ENCODE measurements around the gene WHRN.

The WHRN gene

DNA sequence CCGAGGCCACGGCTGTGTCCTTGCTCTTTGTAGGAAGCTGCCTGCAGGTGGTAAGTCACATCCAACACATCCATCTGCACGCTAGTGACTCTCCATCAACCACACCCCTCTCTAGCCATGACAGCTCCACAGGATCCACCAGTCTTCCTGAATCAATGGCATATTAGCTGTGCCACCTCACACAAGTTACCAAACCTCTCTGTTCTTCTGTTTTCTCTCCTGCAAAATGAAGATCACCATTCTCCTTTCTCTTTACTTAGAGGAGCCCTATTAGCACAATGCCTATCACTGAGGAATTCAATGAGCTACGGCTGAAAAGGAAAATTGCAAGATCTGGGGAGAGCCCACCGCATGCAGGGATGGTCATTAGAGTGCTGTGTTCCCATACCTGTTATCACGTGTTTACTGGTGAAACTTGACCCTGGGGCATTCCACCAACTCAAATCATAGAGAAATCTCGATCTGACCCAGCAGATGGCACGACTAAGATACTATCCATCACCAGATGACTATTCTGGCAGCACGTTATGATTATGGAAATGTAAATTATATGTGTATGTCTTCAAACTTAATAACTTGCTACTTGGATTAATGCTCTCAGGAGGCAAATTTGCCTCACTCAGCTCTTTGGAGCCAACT lies 20.9 kb downstream of the WHRN start:
- no peak for DNase-seq (ENCODE audit: low read depth, low spot score)
- Histone ChIP-seq H3K9me3 (ENCODE audit: insufficient read depth, low read length) (no peaks in the 10 kb centered on the region), H3K9ac (ENCODE audit: insufficient read length, low read depth) (no peak overlapping the region), H3K4me3 (ENCODE audit: insufficient read length, low read depth) (no peak overlapping the region), H3K27me3 (ENCODE audit: insufficient read depth, insufficient read length) (no peaks in the 10 kb centered on the region), H3K4me1 (ENCODE audit: insufficient read depth, insufficient read length) (peaks cover 11% of the 10 kb centered on the region), H3K36me3 (ENCODE audit: insufficient read depth, insufficient read length, low read length) (peaks cover 6% of the 10 kb centered on the region)
- TF ChIP-seq YY1 (IDR thresholded peaks at IDR 0.05; ENCODE audit: insufficient read depth, insufficient read length) (no peak), SUZ12 (IDR thresholded peaks at IDR 0.05; ENCODE audit: extremely low read depth, insufficient read depth, insufficient read length) (no peak), ZNF274 (IDR thresholded peaks at IDR 0.05; ENCODE audit: low read depth, low read length) (no peak)

DNA sequence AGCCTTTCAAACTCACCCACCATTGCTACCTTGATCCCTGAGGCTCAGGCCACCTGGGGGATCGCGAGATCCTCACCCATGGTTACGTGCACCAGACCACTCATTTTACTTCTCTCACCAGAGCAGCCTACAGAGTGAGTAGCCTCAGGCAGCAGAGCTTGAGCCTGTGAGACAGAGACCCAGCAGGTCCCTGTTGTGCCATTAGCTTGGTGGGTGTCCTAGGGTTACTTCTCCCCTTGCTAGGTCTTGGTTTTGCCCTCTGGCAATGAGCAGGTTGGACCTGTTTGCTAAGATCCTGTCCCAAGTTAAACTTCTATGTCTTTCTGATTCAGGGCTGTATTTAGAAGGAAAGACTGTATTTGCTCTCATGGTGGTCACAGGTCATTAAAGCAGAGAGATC lies 21.8 kb downstream of the WHRN start:
- Histone ChIP-seq H3K27me3 (ENCODE audit: insufficient read depth, insufficient read length) (no peaks in the 10 kb centered on the region), H3K9ac (ENCODE audit: insufficient read length, low read depth) (no peak overlapping the region), H3K36me3 (ENCODE audit: insufficient read depth, insufficient read length, low read length) (peaks cover 6% of the 10 kb centered on the region)

DNA sequence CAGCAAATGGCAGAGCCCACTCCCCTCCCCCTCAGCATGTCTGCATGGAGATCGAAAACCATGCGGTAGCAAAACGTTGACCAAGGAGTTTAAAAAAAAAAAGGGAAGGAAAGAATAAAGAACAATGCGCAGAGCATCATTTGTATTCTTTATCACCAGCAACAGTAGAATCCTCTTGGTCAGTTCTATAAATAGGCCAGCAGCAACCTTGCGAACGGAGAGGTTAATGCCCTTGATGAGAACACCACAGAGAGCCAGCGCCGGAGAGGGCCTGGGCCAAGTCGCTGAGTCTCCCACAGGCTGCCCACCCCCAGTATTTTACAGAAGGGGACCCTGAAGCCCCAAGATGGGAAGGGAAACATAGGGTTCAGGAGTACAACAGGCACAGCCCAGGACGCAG lies 22.7 kb downstream of the WHRN start:
- TF ChIP-seq ZNF274 (IDR thresholded peaks at IDR 0.05; ENCODE audit: low read depth, low read length): no peak
- TF ChIP-seq SUZ12 (IDR thresholded peaks at IDR 0.05; ENCODE audit: extremely low read depth, insufficient read depth, insufficient read length): no peak
- TF ChIP-seq YY1 (IDR thresholded peaks at IDR 0.05; ENCODE audit: insufficient read depth, insufficient read length): no peak
- Histone ChIP-seq H3K4me3 (ENCODE audit: insufficient read length, low read depth) (no peak overlapping the region), H3K36me3 (ENCODE audit: insufficient read depth, insufficient read length, low read length) (peaks cover 6% of the 10 kb centered on the region), H3K4me1 (ENCODE audit: insufficient read depth, insufficient read length) (peaks cover 11% of the 10 kb centered on the region), H3K9ac (ENCODE audit: insufficient read length, low read depth) (no peak overlapping the region), H3K27me3 (ENCODE audit: insufficient read depth, insufficient read length) (no peaks in the 10 kb centered on the region), H3K9me3 (ENCODE audit: insufficient read depth, low read length) (no peaks in the 10 kb centered on the region)
- no peak for DNase-seq (ENCODE audit: low read depth, low spot score)

More for the DNA sequence above, 21.8 kb downstream of the WHRN start:
- Histone ChIP-seq H3K4me3 (ENCODE audit: insufficient read length, low read depth) (no peak overlapping the region), H3K4me1 (ENCODE audit: insufficient read depth, insufficient read length) (peaks cover 11% of the 10 kb centered on the region), H3K9me3 (ENCODE audit: insufficient read depth, low read length) (no peaks in the 10 kb centered on the region)
- TF ChIP-seq YY1 (IDR thresholded peaks at IDR 0.05; ENCODE audit: insufficient read depth, insufficient read length) (no peak), SUZ12 (IDR thresholded peaks at IDR 0.05; ENCODE audit: extremely low read depth, insufficient read depth, insufficient read length) (no peak), ZNF274 (IDR thresholded peaks at IDR 0.05; ENCODE audit: low read depth, low read length) (no peak)
- no peak for DNase-seq (ENCODE audit: low read depth, low spot score)

DNA sequence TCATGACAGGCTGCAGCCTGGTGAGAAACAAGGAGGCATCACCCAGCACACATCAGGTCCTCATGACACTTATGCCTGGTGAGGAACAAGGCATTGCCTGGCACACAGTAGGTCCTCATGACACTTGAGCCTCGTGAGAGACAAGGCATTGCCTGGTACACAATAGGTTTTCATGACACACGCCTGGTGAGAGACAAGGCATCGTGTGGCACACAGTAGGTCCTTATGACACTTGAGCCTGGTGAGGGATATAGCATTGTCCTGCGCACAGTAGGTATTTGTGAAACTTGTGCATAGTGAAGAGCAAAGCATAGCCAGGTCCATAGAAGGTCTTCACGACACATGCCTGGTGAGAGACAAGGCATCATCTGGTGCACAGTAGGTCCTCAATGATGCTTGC lies 23.5 kb downstream of the WHRN start:
- H3K9ac ChIP-seq (ENCODE audit: insufficient read length, low read depth): no peak overlapping the region
- H3K4me1 ChIP-seq (ENCODE audit: insufficient read depth, insufficient read length): peaks cover 11% of the 10 kb centered on the region
- TF ChIP-seq SUZ12 (IDR thresholded peaks at IDR 0.05; ENCODE audit: extremely low read depth, insufficient read depth, insufficient read length) (no peak), YY1 (IDR thresholded peaks at IDR 0.05; ENCODE audit: insufficient read depth, insufficient read length) (no peak), ZNF274 (IDR thresholded peaks at IDR 0.05; ENCODE audit: low read depth, low read length) (no peak)
- no peaks in the 10 kb centered on the region for H3K9me3 ChIP-seq (ENCODE audit: insufficient read depth, low read length)
- peaks cover 11% of the 10 kb centered on the region for H3K36me3 ChIP-seq (ENCODE audit: insufficient read depth, insufficient read length, low read length)
- H3K27me3 ChIP-seq (ENCODE audit: insufficient read depth, insufficient read length): no peaks in the 10 kb centered on the region
- no peak overlapping the region for H3K4me3 ChIP-seq (ENCODE audit: insufficient read length, low read depth)
- no peak for DNase-seq (ENCODE audit: low read depth, low spot score)

DNA sequence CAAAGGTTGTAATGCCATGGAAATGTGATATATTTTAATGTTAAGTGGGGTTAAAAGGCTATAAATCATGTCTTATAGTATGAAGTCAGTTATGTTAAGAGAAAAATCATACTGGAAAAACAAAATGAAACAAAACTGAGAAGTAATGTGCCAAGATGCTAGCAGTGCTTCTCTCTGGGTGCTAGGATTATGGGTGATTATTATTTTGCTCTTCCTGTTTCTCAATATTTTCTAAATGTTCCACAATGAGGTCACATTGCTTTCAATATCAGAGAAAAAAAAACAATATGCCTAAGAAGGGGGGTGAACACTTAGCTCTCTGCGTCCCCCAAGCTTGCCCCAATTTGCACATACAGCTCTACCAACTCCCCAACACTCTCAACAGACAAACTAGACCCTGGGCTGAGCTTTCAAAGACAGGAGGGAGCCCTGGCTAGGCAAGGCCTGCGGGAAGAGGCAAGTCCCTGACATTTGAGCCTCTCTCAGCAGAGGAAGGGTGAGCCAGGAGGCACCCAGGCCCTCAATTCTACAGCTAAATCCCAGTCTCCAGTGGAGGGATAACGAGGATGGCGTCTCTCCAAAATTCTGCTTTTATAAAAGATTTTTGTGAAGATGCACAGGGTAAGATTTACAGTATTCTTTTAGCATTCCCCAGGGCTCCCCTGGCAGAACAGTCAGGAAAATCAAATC lies 24.4 kb downstream of the WHRN start:
- Histone ChIP-seq H3K36me3 (ENCODE audit: insufficient read depth, insufficient read length, low read length) (peaks cover 15% of the 10 kb centered on the region), H3K9ac (ENCODE audit: insufficient read length, low read depth) (no peak overlapping the region), H3K27me3 (ENCODE audit: insufficient read depth, insufficient read length) (no peaks in the 10 kb centered on the region), H3K4me1 (ENCODE audit: insufficient read depth, insufficient read length) (peaks cover 11% of the 10 kb centered on the region), H3K4me3 (ENCODE audit: insufficient read length, low read depth) (no peak overlapping the region), H3K9me3 (ENCODE audit: insufficient read depth, low read length) (no peaks in the 10 kb centered on the region)
- TF ChIP-seq ZNF274 (IDR thresholded peaks at IDR 0.05; ENCODE audit: low read depth, low read length): no peak
- TF ChIP-seq YY1 (IDR thresholded peaks at IDR 0.05; ENCODE audit: insufficient read depth, insufficient read length): no peak
- no peak for TF ChIP-seq SUZ12 (IDR thresholded peaks at IDR 0.05; ENCODE audit: extremely low read depth, insufficient read depth, insufficient read length)
- no peak for DNase-seq (ENCODE audit: low read depth, low spot score)

DNA sequence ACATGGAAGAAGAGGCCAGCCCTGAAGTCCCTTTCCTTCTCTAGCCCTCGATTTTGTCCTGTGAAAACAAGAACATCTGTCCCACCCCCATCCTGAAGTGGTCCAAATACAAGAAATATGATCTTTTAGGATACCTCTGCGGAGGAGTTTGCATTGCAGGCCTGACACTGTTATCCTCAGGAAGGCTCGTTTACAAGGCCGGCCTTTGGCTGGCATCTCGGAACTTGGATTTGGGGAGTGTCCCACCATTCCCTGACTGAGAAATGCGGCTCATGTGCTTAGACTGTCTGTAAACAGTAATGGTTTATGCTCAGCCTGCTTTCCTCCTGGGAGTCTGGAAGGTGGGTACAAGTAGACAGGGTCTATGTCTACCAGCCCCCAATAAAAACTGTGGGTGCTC lies 26.4 kb downstream of the WHRN start:
- no peak overlapping the region for H3K4me3 ChIP-seq (ENCODE audit: insufficient read length, low read depth)
- peaks cover 21% of the 10 kb centered on the region for H3K4me1 ChIP-seq (ENCODE audit: insufficient read depth, insufficient read length)
- no peaks in the 10 kb centered on the region for H3K27me3 ChIP-seq (ENCODE audit: insufficient read depth, insufficient read length)
- H3K36me3 ChIP-seq (ENCODE audit: insufficient read depth, insufficient read length, low read length): peaks cover 15% of the 10 kb centered on the region
- DNase-seq (ENCODE audit: low read depth, low spot score): no peak
- no peak overlapping the region for H3K9ac ChIP-seq (ENCODE audit: insufficient read length, low read depth)
- TF ChIP-seq SUZ12 (IDR thresholded peaks at IDR 0.05; ENCODE audit: extremely low read depth, insufficient read depth, insufficient read length) (no peak), ZNF274 (IDR thresholded peaks at IDR 0.05; ENCODE audit: low read depth, low read length) (no peak), YY1 (IDR thresholded peaks at IDR 0.05; ENCODE audit: insufficient read depth, insufficient read length) (no peak)
- no peaks in the 10 kb centered on the region for H3K9me3 ChIP-seq (ENCODE audit: insufficient read depth, low read length)

DNA sequence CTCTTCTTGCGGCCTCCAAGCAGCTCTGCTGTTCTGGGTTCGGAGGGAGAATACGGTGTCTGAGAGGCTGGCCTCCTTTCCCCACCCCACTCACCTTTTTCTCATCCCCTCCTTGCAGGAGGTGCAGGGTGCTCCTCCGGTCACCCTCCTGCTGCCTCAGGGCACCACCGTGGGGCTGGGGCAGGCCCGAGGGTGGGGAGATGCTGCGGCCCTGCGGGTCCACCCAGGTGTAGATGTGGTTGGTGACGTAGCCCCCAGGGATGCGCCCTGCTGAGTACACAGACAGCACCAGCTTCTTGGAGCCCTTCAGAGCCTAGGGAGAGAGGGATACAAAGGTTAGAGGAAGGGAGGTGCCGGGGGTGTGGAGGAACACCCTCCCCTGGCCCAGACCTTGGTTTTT lies 26.8 kb downstream of the WHRN start:
- TF ChIP-seq ZNF274 (IDR thresholded peaks at IDR 0.05; ENCODE audit: low read depth, low read length) (no peak), YY1 (IDR thresholded peaks at IDR 0.05; ENCODE audit: insufficient read depth, insufficient read length) (no peak), SUZ12 (IDR thresholded peaks at IDR 0.05; ENCODE audit: extremely low read depth, insufficient read depth, insufficient read length) (no peak)
- no peak for DNase-seq (ENCODE audit: low read depth, low spot score)
- H3K4me1 ChIP-seq (ENCODE audit: insufficient read depth, insufficient read length): peaks cover 23% of the 10 kb centered on the region
- no peak overlapping the region for H3K9ac ChIP-seq (ENCODE audit: insufficient read length, low read depth)
- no peak overlapping the region for H3K4me3 ChIP-seq (ENCODE audit: insufficient read length, low read depth)
- H3K9me3 ChIP-seq (ENCODE audit: insufficient read depth, low read length): no peaks in the 10 kb centered on the region
- H3K27me3 ChIP-seq (ENCODE audit: insufficient read depth, insufficient read length): no peaks in the 10 kb centered on the region
- H3K36me3 ChIP-seq (ENCODE audit: insufficient read depth, insufficient read length, low read length): peaks cover 15% of the 10 kb centered on the region

Data from NT2/D1 (cell line).